NCI-H2227 (cell line): ENCODE results near the gene RABAC1.
"Not testable (repeated sequence)": the region's sequence is repeated elsewhere in the genome, so short reads cannot be mapped to it uniquely, and the experiment has no call there.

Source experiments
- DNase-seq: peaks from one replicate; lab custom pipeline; 2025; ENCODE audit not compliant: unreplicated experiment; lab: John Stamatoyannopoulos, UW

The RABAC1 gene

GRCh38 chr19:41917676-41918075, 41.4 kb downstream of the RABAC1 start:
- no peak for DNase-seq

DNA sequence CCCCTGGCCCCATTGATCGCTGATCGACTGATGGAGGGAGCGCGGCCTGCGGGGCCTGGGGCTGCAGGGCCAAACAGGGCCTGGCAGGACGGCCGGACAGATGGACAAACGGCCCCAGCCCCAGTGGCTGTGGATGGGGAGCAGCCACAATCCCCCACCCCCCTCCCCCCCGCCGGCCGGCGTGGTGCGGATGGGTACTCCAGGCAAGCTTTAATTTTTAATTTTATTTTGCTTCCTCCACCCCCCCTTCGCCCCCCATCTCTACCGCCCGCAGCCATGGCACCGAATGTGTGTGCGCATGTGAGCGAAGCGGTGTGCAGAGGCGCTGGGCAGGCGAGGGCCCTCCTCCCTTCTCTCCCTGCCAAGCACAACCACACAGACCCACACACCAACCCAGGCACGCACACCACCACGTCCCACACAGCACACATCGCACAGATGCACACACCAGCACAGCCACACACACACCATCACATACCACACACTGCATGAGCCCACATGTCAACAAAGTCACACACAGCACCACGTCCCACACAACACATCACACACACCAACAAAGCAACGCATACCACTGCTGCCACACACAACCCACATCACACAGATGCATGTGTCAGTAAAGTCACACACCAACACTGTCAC, 43.2 kb downstream of the RABAC1 start:
- DNase-seq: no peak

- DNase-seq: no peak
Observed at GRCh38 chr19:41915021-41915775, 43.9 kb downstream of the RABAC1 start.

DNA sequence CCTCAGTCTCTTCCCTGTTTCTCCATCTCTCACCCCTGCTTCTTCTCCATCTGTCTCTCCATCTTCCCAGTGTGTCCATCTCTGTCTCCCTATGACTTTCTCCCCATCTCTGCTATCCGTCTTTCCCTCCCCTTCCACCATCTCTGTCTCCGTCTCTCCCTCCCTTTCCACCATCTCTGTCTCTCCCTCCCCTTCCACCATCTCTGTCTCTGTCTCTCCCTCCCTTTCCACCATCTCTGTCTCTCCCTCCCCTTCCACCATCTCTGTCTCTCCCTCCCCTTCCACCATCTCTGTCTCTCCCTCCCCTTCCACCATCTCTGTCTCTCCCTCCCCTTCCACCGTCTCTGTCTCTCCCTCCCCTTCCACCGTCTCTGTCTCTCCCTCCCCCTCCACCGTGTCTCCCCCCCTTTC, 44.7 kb downstream of the RABAC1 start:
- not testable (repeated sequence) for DNase-seq

DNA sequence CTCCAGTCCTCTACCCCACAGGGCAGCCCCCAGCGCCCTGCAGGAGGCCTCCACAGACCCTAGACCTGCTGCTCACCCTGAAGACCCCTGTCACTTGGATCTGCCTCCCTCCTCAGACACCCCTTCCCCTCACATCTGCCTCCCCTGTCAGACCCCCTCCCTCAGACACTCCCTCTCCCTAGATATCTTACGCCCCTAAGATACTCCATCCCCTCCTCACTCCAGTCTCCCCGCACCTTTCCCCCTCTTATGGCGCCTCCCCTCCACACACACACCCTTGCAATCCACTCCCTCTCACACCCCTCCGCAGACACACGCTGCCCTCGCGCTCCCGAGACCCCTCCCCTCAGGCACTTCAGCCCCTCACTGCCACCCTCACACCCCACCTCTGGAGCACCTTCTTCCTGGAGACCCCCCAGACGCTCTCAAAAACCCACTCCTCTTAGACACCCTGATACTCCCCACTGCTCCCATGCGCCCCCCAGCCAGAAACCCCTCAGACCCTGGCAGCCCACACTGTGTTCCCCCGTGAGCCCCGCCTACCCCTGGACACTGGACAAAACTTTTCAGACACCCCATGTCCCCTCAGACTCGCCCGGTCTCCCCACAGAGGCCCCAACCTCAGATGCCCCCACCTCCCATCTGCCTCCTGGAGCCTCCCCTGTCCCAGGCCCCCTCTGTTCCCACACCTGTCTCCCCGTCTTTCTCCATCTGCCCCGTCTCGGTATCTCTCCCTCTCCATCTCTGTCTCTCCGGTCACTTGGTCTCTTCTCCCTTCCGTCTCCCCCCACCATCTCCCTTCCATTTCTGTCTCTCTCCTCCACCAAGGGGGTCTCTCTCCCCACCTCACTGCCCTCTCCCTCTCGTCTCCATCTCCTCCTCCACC, 45.3 kb downstream of the RABAC1 start:
- DNase-seq: no peak

DNA sequence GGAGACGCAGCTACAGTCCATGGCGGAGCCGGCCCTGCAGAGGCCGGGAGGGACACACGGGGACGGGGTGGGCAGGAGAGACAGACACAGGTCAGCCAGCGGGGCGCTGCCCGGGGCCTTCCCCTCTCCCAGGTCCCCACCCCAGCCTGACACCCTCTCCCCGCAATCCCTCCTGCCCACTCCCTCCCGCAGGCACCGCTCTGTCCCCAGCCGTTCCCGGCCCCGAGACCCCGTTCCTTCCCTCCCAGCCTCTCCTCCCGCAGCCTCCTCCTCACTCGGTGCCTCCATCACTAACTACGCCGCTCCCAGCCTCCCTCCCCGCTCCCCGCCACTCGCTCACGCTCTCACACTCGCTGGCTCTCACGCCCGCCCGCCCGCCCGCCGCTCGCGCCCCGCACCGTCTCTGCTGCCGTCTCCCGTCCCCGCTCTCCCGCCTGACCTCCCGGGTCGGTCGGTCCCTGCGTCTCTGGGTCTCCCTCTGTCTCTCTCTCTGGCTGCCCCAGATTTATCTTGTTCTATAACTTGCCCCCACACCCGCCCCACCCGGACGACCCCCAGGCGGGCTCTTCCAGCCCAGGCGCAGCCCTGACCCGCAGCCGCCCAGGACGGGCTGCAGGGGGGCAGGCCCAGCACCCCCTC, 46.1 kb downstream of the RABAC1 start:
- DNase-seq: peak; percentile 44

DNA sequence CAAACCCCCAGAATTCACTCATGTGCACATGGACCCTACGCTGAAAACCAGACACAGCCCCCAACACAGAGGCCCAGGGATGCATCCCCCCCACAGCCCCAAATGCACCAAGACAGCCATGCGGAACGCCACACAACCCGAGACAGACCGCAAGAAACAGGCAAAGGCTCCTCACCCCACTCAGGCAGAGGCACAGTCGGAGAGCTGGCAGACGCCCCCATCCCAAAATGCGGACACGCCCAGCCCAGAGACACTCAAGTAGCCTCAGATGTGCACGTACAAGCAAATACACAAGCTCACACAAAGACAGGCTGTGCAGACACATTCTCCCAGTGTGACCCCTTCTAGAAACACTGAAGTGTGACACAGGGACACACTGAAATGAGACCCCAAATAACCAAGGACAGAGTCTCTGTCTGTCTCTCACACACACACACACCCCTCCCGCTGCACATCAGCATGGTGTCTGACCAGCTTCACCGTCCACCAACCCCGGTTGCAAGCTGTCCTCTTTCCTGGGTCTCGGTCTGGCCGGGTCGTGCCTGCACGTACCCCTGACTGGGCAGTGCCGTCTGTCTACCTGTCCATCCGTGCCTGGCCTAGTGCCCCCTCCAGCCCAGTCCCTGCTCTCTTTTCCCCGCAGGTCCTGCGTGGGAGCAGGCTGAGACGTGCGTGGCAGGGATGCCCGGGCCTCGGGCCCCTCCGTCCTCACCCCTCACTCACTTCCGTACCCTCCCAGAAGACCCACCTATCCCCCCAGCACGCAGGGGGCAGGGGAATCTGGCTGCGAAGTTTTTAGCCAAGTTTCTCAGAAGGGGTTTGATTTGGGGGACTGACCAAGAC, 47.0 kb downstream of the RABAC1 start:
- no peak for DNase-seq

DNA sequence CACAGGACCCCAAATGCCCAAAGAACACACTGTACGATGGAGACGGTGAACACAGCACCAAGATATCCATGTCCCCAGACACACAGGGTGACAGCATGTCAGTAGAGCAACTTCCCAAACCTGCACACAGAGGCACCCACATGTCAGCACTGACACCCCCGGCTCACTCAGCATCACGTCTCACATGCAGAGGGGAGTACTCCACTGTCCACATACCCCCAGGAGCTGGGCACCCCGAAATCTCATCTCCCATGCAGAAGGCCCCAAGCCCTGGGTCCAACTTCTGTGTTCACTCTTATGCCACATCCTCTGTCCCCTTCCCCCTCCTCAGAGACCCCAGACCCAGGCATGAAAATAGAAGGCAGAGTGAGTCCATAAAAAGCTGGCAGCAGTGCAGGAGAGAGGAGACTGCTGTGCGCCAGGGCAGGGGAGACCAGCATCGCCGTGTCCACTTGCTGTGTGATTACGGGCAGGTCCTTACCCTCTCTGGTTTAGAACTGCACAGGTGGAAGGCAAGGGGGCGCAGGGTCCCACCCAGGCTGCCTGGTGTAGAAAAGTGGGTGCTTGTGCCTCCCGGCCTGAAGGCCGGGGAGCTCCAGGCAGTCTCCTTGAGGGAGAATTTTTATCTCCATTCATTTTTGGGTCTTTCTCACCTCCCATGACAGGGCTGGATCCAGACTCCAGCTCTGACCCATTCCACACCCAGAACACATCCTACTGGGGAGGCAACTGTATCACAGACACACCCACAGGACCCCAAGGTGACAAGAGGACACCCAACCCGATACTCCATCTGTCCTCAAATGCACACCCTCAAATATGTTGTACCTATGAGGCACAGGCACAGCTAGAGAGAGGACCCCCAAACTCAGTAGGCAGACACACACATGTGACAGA, 47.9 kb downstream of the RABAC1 start:
- no peak for DNase-seq

DNA sequence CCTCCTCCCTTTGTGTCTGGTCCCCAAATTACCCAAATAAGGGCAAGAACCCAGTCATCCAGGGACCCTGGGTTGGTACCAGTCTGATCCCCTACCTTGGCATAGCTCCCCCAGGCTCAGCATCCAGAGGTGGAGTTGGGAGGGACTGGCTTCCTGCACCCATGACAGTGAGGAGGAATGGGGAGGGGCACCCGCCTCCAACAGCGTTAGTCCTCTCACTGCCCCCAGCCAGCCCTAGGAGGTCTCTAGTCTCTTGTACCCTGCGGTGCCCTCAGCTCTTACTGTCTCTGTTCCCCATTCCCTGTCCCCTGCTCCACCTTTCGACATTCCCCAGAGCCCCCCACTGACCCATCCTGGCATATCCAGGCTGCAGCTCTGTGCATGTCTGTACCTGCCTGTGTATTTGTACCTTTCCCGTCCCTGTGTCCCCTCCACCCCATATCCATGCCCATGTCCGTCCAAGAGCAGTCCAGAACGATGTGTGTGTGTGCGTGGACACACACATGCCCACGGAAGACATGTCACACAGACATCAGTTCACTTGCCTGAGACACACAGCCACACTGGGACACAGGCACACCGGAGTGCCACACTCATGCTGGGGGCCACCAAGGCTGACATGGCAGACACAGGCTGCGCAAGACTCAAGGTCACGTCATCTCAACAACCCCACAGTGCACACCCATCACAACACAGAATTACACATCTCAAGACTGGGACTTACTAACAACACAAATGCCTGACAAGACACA, 48.7 kb downstream of the RABAC1 start:
- no peak for DNase-seq

GRCh38 chr19:41909706-41910105, 49.4 kb downstream of the RABAC1 start:
- no peak for DNase-seq

GRCh38 chr19:41908724-41909464, 50.2 kb downstream of the RABAC1 start:
- no peak for DNase-seq

GRCh38 chr19:41907994-41908615, 51.0 kb downstream of the RABAC1 start:
- DNase-seq: no peak

GRCh38 chr19:41906916-41907680, 52.0 kb downstream of the RABAC1 start:
- no peak for DNase-seq
